ENCODE measurements around the gene TRABD2B.

GRCh38 chr1:47876587-47876963 is 120.6 kb downstream of the TRABD2B start:
- TF ChIP-seq CTCF (conservative IDR thresholded peaks at IDR 0.05; ENCODE audit: low read depth in 2 of 2) (no peak), EZH2 (IDR thresholded peaks at IDR 0.05; ENCODE audit: low read depth, unreplicated experiment) (no peak), EZH2phosphoT487 (IDR thresholded peaks at IDR 0.05; ENCODE audit: unreplicated experiment) (no peak), POLR2AphosphoS5 (IDR thresholded peaks at IDR 0.05; ENCODE audit: low read depth) (no peak), REST (IDR thresholded peaks at IDR 0.05; ENCODE audit: unreplicated experiment) (no peak), CREB1 (CRISPR knock-in tag; IDR thresholded peaks at IDR 0.05; ENCODE audit: low read depth) (no peak)
